Measurements from ENCODE around the gene SULT1A2. TPM values are rescaled to one million over a fixed set of nuclear protein-coding genes. Genes with fewer than 3 reads are reported as not detected.
A peak's percentile ranks its signal among the peaks of the same experiment; 100 is the strongest.

The SULT1A2 gene
- total and polyA plus RNA-seq, 2 of the 13 experiments (the other 11 are each of a cell fraction or from before 2014, with no cell fraction given): 33.0 to 34.2 TPM

- TF ChIP-seq ZBED4 (CRISPR knock-in tag; IDR thresholded peaks at IDR 0.05; ENCODE audit: borderline replicate concordance): no peak
- TF ChIP-seq ZMYM3 (CRISPR knock-in tag; IDR thresholded peaks at IDR 0.05): no peak
- no peak for TF ChIP-seq KLF16 (CRISPR knock-in tag; IDR thresholded peaks at IDR 0.05)
- TF ChIP-seq RXRA (CRISPR knock-in tag; IDR thresholded peaks at IDR 0.05): no peak; the same call in 1 of the 2 replicates
- TF ChIP-seq ZNF44 (CRISPR knock-in tag; IDR thresholded peaks at IDR 0.05): no peak
- TF ChIP-seq RBAK (CRISPR knock-in tag; IDR thresholded peaks at IDR 0.05): no peak
- peak; percentile 60 for TF ChIP-seq ZNF280B (CRISPR knock-in tag; IDR thresholded peaks at IDR 0.05; ENCODE audit: borderline replicate concordance)
- TF ChIP-seq KDM3A (CRISPR knock-in tag; IDR thresholded peaks at IDR 0.05; ENCODE audit: low read depth): no peak
- no peak for TF ChIP-seq SMARCE1 (IDR thresholded peaks at IDR 0.05; ENCODE audit: borderline replicate concordance)
- TF ChIP-seq ZNF557 (CRISPR knock-in tag; IDR thresholded peaks at IDR 0.05): no peak
- TF ChIP-seq ZNF496 (CRISPR knock-in tag; IDR thresholded peaks at IDR 0.05; ENCODE audit: insufficient replicate concordance): no peak
- no peak for TF ChIP-seq ZSCAN22 (CRISPR knock-in tag; IDR thresholded peaks at IDR 0.05)
- TF ChIP-seq ADNP (CRISPR knock-in tag; IDR thresholded peaks at IDR 0.05): no peak
- peak; percentile 81; the same call in 1 of the 2 replicates for TF ChIP-seq DZIP1 (CRISPR knock-in tag; IDR thresholded peaks at IDR 0.05)
- TF ChIP-seq E2F1 (CRISPR knock-in tag; IDR thresholded peaks at IDR 0.05): no peak
- TF ChIP-seq RCOR2 (CRISPR knock-in tag; IDR thresholded peaks at IDR 0.05): no peak
- no peak for TF ChIP-seq MLX (CRISPR knock-in tag; IDR thresholded peaks at IDR 0.05)
- no peak for TF ChIP-seq ATF2 (CRISPR knock-in tag; IDR thresholded peaks at IDR 0.05)
These were observed 6.7 kb upstream of the SULT1A2 start (continued) for GRCh38 chr16:28603381-28604185.
